ENCODE results near the gene RAP1GAP2.
"Not testable (repeated sequence)": the region's sequence is repeated elsewhere in the genome, so short reads cannot be mapped to it uniquely, and the experiment has no call there.

The RAP1GAP2 gene

GRCh38 chr17:2782055-2782454 lies 14.2 kb upstream of the RAP1GAP2 start:
- Histone ChIP-seq H3K4me1 (ENCODE audit: control insufficient read depth, low read length) (peaks cover 6% of the 10 kb centered on the region; the same call in 1 of the 2 replicates), H3K27me3 (ENCODE audit: control insufficient read depth, low read length) (no peaks in the 10 kb centered on the region; the same call in 1 of the 2 replicates), H3K9me2 (replicated peaks; ENCODE audit: control insufficient read depth, low read length) (no peaks in the 10 kb centered on the region), H3K9me3 (ENCODE audit: control insufficient read depth, insufficient read depth, low read length) (no peaks in the 10 kb centered on the region), H3K4me2 (ENCODE audit: low read length) (no peak overlapping the region), H4K20me1 (ENCODE audit: control insufficient read depth, insufficient read depth, low read depth, low read length) (no peaks in the 10 kb centered on the region), H3K27ac (ENCODE audit: low read depth, low read length) (no peak overlapping the region), H3K36me3 (ENCODE audit: control insufficient read depth, low read length) (no peaks in the 10 kb centered on the region), H3F3A (ENCODE audit: control insufficient read depth, insufficient read depth) (no peaks in the 10 kb centered on the region), H3K79me2 (ENCODE audit: control insufficient read depth, low read length) (no peaks in the 10 kb centered on the region), H3K4me3 (ENCODE audit: low read length) (no peak overlapping the region)
- TF ChIP-seq CTCF (IDR thresholded peaks at IDR 0.05; ENCODE audit: low read depth, low read length, poor library complexity, severe bottlenecking) = no peak
- TF ChIP-seq EZH2phosphoT487 (IDR thresholded peaks at IDR 0.05; ENCODE audit: borderline replicate concordance, low read length) = no peak

GRCh38 chr17:2783310-2784030 lies 12.8 kb upstream of the RAP1GAP2 start:
- Histone ChIP-seq H3K27me3 (ENCODE audit: control insufficient read depth, low read length) (no peaks in the 10 kb centered on the region), H3K27ac (ENCODE audit: low read depth, low read length) (no peak overlapping the region), H3K4me1 (ENCODE audit: control insufficient read depth, low read length) (peaks cover 6% of the 10 kb centered on the region; the same call in 1 of the 2 replicates), H3K4me3 (ENCODE audit: low read length) (no peak overlapping the region), H3K4me2 (ENCODE audit: low read length) (no peak overlapping the region), H3K36me3 (ENCODE audit: control insufficient read depth, low read length) (no peaks in the 10 kb centered on the region), H4K20me1 (ENCODE audit: control insufficient read depth, insufficient read depth, low read depth, low read length) (no peaks in the 10 kb centered on the region), H3K9me2 (replicated peaks; ENCODE audit: control insufficient read depth, low read length) (no peaks in the 10 kb centered on the region), H3F3A (ENCODE audit: control insufficient read depth, insufficient read depth) (no peaks in the 10 kb centered on the region), H3K79me2 (ENCODE audit: control insufficient read depth, low read length) (no peaks in the 10 kb centered on the region), H3K9me3 (ENCODE audit: control insufficient read depth, insufficient read depth, low read length) (no peaks in the 10 kb centered on the region)
- TF ChIP-seq CTCF (IDR thresholded peaks at IDR 0.05; ENCODE audit: low read depth, low read length, poor library complexity, severe bottlenecking) (no peak), EZH2phosphoT487 (IDR thresholded peaks at IDR 0.05; ENCODE audit: borderline replicate concordance, low read length) (no peak)

- H3K36me3 ChIP-seq (ENCODE audit: control insufficient read depth, low read length) = no peaks in the 10 kb centered on the region
- no peaks in the 10 kb centered on the region; the same call in 1 of the 2 replicates for H3K27me3 ChIP-seq (ENCODE audit: control insufficient read depth, low read length)
- no peaks in the 10 kb centered on the region for H3K9me3 ChIP-seq (ENCODE audit: control insufficient read depth, insufficient read depth, low read length)
- no peaks in the 10 kb centered on the region for H3K79me2 ChIP-seq (ENCODE audit: control insufficient read depth, low read length)
- H3K9me2 ChIP-seq (replicated peaks; ENCODE audit: control insufficient read depth, low read length) = no peaks in the 10 kb centered on the region
- no peak for TF ChIP-seq CTCF (IDR thresholded peaks at IDR 0.05; ENCODE audit: low read depth, low read length, poor library complexity, severe bottlenecking)
- TF ChIP-seq EZH2phosphoT487 (IDR thresholded peaks at IDR 0.05; ENCODE audit: borderline replicate concordance, low read length) = no peak
- no peak overlapping the region for H3K27ac ChIP-seq (ENCODE audit: low read depth, low read length)
- no peaks in the 10 kb centered on the region for H4K20me1 ChIP-seq (ENCODE audit: control insufficient read depth, insufficient read depth, low read depth, low read length)
- no peak overlapping the region for H3K4me3 ChIP-seq (ENCODE audit: low read length)
- H3K4me2 ChIP-seq (ENCODE audit: low read length) = no peak overlapping the region
- peaks cover 6% of the 10 kb centered on the region; the same call in 1 of the 2 replicates for H3K4me1 ChIP-seq (ENCODE audit: control insufficient read depth, low read length)
- H3F3A ChIP-seq (ENCODE audit: control insufficient read depth, insufficient read depth) = no peaks in the 10 kb centered on the region
Observed at GRCh38 chr17:2784864-2785263, 11.4 kb upstream of the RAP1GAP2 start.

GRCh38 chr17:2785376-2785775 lies 10.9 kb upstream of the RAP1GAP2 start:
- not testable (repeated sequence) for H3K9me2 ChIP-seq (replicated peaks; ENCODE audit: control insufficient read depth, low read length); H3K36me3 ChIP-seq (ENCODE audit: control insufficient read depth, low read length); H3F3A ChIP-seq (ENCODE audit: control insufficient read depth, insufficient read depth); H3K4me3 ChIP-seq (ENCODE audit: low read length); H3K9me3 ChIP-seq (ENCODE audit: control insufficient read depth, insufficient read depth, low read length); H3K4me2 ChIP-seq (ENCODE audit: low read length); H3K79me2 ChIP-seq (ENCODE audit: control insufficient read depth, low read length); H3K27me3 ChIP-seq (ENCODE audit: control insufficient read depth, low read length); H4K20me1 ChIP-seq (ENCODE audit: control insufficient read depth, insufficient read depth, low read depth, low read length); H3K27ac ChIP-seq (ENCODE audit: low read depth, low read length); H3K4me1 ChIP-seq (ENCODE audit: control insufficient read depth, low read length)

Data from DOHH2 (cell line).